Measurements from ENCODE around the gene RIPPLY3. TPM values are rescaled to one million over a fixed set of nuclear protein-coding genes. Genes with fewer than 3 reads are reported as not detected.

RIPPLY3 gene
- total RNA-seq, 1 experiment from 2014 or later, result not detected

GRCh38 chr21:37000381-37000780 is 6.1 kb upstream of the RIPPLY3 start:
- H3K27me3 ChIP-seq (ENCODE audit: insufficient read depth, low read length), result no peaks in the 10 kb centered on the region
- H3K9ac ChIP-seq (ENCODE audit: low read length), result no peak overlapping the region
- ATAC-seq (peak; percentile 61; the same call in 1 of the 2 replicates), DNase-seq (ENCODE audit: low read depth, low spot score) (peak; percentile 19)
- H3K79me2 ChIP-seq (ENCODE audit: insufficient read depth, low read length), result no peaks in the 10 kb centered on the region
- TF ChIP-seq SIN3A (IDR thresholded peaks at IDR 0.05; ENCODE audit: low read depth) (no peak), RAD21 (IDR thresholded peaks at IDR 0.05; ENCODE audit: low read depth) (peak; percentile 27; the same call in 1 of the 2 replicates)
- TF ChIP-seq, protein P1, sequence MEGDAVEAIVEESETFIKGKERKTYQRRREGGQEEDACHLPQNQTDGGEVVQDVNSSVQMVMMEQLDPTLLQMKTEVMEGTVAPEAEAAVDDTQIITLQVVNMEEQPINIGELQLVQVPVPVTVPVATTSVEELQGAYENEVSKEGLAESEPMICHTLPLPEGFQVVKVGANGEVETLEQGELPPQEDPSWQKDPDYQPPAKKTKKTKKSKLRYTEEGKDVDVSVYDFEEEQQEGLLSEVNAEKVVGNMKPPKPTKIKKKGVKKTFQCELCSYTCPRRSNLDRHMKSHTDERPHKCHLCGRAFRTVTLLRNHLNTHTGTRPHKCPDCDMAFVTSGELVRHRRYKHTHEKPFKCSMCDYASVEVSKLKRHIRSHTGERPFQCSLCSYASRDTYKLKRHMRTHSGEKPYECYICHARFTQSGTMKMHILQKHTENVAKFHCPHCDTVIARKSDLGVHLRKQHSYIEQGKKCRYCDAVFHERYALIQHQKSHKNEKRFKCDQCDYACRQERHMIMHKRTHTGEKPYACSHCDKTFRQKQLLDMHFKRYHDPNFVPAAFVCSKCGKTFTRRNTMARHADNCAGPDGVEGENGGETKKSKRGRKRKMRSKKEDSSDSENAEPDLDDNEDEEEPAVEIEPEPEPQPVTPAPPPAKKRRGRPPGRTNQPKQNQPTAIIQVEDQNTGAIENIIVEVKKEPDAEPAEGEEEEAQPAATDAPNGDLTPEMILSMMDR (IDR thresholded peaks at IDR 0.05 in 2 of 3, conservative IDR thresholded peaks at IDR 0.05 in 1 of 3; ENCODE audit: borderline replicate concordance in 1 of 3, insufficient read depth in 1 of 3, low read depth in 2 of 3, low read length in 2 of 3), result peak; percentile 15 to 37 (median 26); a peak in 4 of 6 replicates
- H3K27ac ChIP-seq (ENCODE audit: low read depth, low read length), result no peak overlapping the region
- BruUV-seq (replicated peaks), result no TSS peak
- intact Hi-C loops (cut with micrococcal nuclease), result no loop called here
- ChIA-PET CTCF (interaction anchor here (1.2 to 1.7 kb wide), 2 partner anchors 10 to 11 kb away, joined by 3 to 7 read pairs; no protein-coding TSS in a partner anchor), POLR2A (no interaction called here), RAD21 (ENCODE audit: low non-redundant PET in 1 of 2, low total read pairs in 2 of 2, uncharacterized antibody in 2 of 2, unreplicated experiment in 2 of 2) (no interaction called here)
- no peaks in the 10 kb centered on the region for H4K20me1 ChIP-seq (ENCODE audit: insufficient read depth)
- no peak overlapping the region for H2AFZ ChIP-seq (ENCODE audit: low read depth, low read length, poor library complexity, severe bottlenecking)
- H3K9me3 ChIP-seq (ENCODE audit: control insufficient read depth in 1 of 2, insufficient read depth in 1 of 2, low read depth in 1 of 2, low read length in 2 of 2), result no peaks in the 10 kb centered on the region
- H3K36me3 ChIP-seq (ENCODE audit: control insufficient read depth in 1 of 2, insufficient read depth in 2 of 2, low read length in 2 of 2), result no peaks in the 10 kb centered on the region
- no peak overlapping the region for H3K4me3 ChIP-seq (replicated peaks in 1 of 2; ENCODE audit: low read depth in 1 of 2, low read length in 2 of 2)
- no peaks in the 10 kb centered on the region for H3K9me2 ChIP-seq (ENCODE audit: insufficient read depth)
- no peaks in the 10 kb centered on the region for H3K4me1 ChIP-seq (ENCODE audit: control insufficient read depth in 1 of 2, insufficient read depth in 2 of 2, low read length in 2 of 2)
- no peak overlapping the region for H3K4me2 ChIP-seq (ENCODE audit: low read length)

DNA sequence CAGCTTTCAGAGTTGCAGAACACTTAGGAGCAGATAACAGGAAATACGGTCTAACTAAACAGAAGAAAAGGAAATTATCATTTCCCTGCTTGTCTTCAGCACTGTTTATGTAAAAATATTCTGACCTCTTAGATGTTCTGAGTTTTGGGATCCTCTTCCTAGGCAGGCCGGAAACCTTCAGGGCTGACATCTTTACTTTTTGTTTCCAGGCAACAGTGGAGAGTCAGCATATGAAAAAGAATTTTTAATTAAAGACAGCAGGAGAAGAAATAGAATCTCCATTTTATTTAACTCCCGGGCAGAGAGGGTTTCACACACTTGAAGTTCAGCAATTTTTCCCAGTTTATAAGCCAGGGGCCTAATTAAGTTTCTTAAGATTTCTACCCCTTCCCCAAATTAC is 5.1 kb upstream of the RIPPLY3 start:
- Histone ChIP-seq H4K20me1 (ENCODE audit: insufficient read depth) (no peaks in the 10 kb centered on the region), H3K79me2 (ENCODE audit: insufficient read depth, low read length) (no peaks in the 10 kb centered on the region), H3K9me2 (ENCODE audit: insufficient read depth) (no peaks in the 10 kb centered on the region), H3K4me3 (replicated peaks in 1 of 2; ENCODE audit: low read depth in 1 of 2, low read length in 2 of 2) (no peak overlapping the region), H3K9me3 (ENCODE audit: control insufficient read depth in 1 of 2, insufficient read depth in 1 of 2, low read depth in 1 of 2, low read length in 2 of 2) (no peaks in the 10 kb centered on the region), H3K4me1 (ENCODE audit: control insufficient read depth in 1 of 2, insufficient read depth in 2 of 2, low read length in 2 of 2) (no peaks in the 10 kb centered on the region), H3K9ac (ENCODE audit: low read length) (no peak overlapping the region), H3K36me3 (ENCODE audit: control insufficient read depth in 1 of 2, insufficient read depth in 2 of 2, low read length in 2 of 2) (no peaks in the 10 kb centered on the region), H3K27me3 (ENCODE audit: insufficient read depth, low read length) (no peaks in the 10 kb centered on the region), H3K4me2 (ENCODE audit: low read length) (no peak overlapping the region), H3K27ac (ENCODE audit: low read depth, low read length) (no peak overlapping the region), H2AFZ (ENCODE audit: low read depth, low read length, poor library complexity, severe bottlenecking) (no peak overlapping the region)
- ChIA-PET CTCF (interaction anchor here (1.2 kb wide), 1 partner anchor 12 kb away, joined by 3 read pairs; no protein-coding TSS in a partner anchor), RAD21 (ENCODE audit: low non-redundant PET in 1 of 2, low total read pairs in 2 of 2, uncharacterized antibody in 2 of 2, unreplicated experiment in 2 of 2) (no interaction called here), POLR2A (no interaction called here)
- intact Hi-C loops (cut with micrococcal nuclease), result no loop called here
- no TSS peak for BruUV-seq (replicated peaks)
- no peak for ATAC-seq
- no peak for DNase-seq (ENCODE audit: low read depth, low spot score)
- TF ChIP-seq REST (IDR thresholded peaks at IDR 0.05; ENCODE audit: low read depth), result no peak
- TF ChIP-seq ZNF274 (IDR thresholded peaks at IDR 0.05; ENCODE audit: low read depth, low read length), result no peak
- no peak for TF ChIP-seq MAX (IDR thresholded peaks at IDR 0.05)
- TF ChIP-seq POLR2AphosphoS5 (IDR thresholded peaks at IDR 0.05; ENCODE audit: low read depth, low read length), result no peak
- TF ChIP-seq POLR2A (IDR thresholded peaks at IDR 0.05; ENCODE audit: borderline replicate concordance, extremely low read depth, insufficient read depth, insufficient read length), result no peak
- no peak for TF ChIP-seq JUND (IDR thresholded peaks at IDR 0.05)
- TF ChIP-seq, protein P1 (IDR thresholded peaks at IDR 0.05 in 2 of 3, conservative IDR thresholded peaks at IDR 0.05 in 1 of 3; ENCODE audit: borderline replicate concordance in 1 of 3, insufficient read depth in 1 of 3, low read depth in 2 of 3, low read length in 2 of 3), result no peak
- TF ChIP-seq RAD21 (IDR thresholded peaks at IDR 0.05; ENCODE audit: low read depth), result no peak
- no peak for TF ChIP-seq EGR1 (IDR thresholded peaks at IDR 0.05; ENCODE audit: low read depth)
- no peak for TF ChIP-seq SP1 (IDR thresholded peaks at IDR 0.05; ENCODE audit: low read depth)
- no peak for TF ChIP-seq ATF3 (IDR thresholded peaks at IDR 0.05)

Data from HCT116 (cell line).